HepG2 (cell line): Measurements from ENCODE around the gene FXN. TPM values are rescaled to one million over a fixed set of nuclear protein-coding genes. Genes with fewer than 3 reads are reported as not detected.

ENCODE experiments used
- ARID2 ChIP-seq: sonication (generic); formaldehyde crosslinking; IDR thresholded peaks from 2 replicates; pipeline ENCODE4 v1.8.1; 2022; ENCODE audit warnings: mild to moderate bottlenecking, missing genetic modification reagents, borderline replicate concordance
- FIP1L1 ChIP-seq: fragments of 200-400 bp; formaldehyde crosslinking; IDR thresholded peaks from 2 replicates; pipeline ENCODE4 v1.6.1; 2018; ENCODE audit warnings: low read depth, mild to moderate bottlenecking, low read length, moderate library complexity, borderline replicate concordance; ENCODE audit not compliant: insufficient read depth
- HES4 ChIP-seq: sonication (generic); formaldehyde crosslinking; IDR thresholded peaks from 2 replicates; pipeline ENCODE4 v1.9.0; 2021; ENCODE audit warnings: mild to moderate bottlenecking, missing genetic modification reagents, borderline replicate concordance
- HIVEP1 ChIP-seq: sonication (generic); formaldehyde crosslinking; IDR thresholded peaks from 2 replicates; pipeline ENCODE4 v1.4.0; 2020; ENCODE audit warnings: mild to moderate bottlenecking, missing genetic modification reagents
- HNRNPL ChIP-seq: fragments of 200-400 bp; formaldehyde crosslinking; IDR thresholded peaks from 2 replicates; pipeline ENCODE4 v1.6.1; 2017; ENCODE audit warnings: mild to moderate bottlenecking, low read depth, low read length
- HOXA3 ChIP-seq: sonication (generic); formaldehyde crosslinking; IDR thresholded peaks from 2 replicates; pipeline ENCODE4 v1.5.0; 2020; ENCODE audit warnings: missing genetic modification reagents
- KDM2A ChIP-seq: sonication (generic); formaldehyde crosslinking; IDR thresholded peaks from 2 replicates; pipeline ENCODE4 v1.4.0; 2020; ENCODE audit warnings: low read depth, missing genetic modification reagents, borderline replicate concordance
- KDM5B ChIP-seq: sonication (generic); formaldehyde crosslinking; IDR thresholded peaks from 2 replicates; pipeline ENCODE4 v1.4.0; 2020; ENCODE audit warnings: missing genetic modification reagents, mild to moderate bottlenecking, borderline replicate concordance
- LCORL ChIP-seq, 2 experiments: fragments of 450-650 bp in 1 of 2; sonication (generic) in 1 of 2; formaldehyde crosslinking in 1 of 2; IDR thresholded peaks; 2 replicates each; pipeline versions ENCODE4 v1.5.0 to v1.6.1; 2017 to 2020; ENCODE audit warnings: antibody characterized with exemption in 1 of 2, missing genetic modification reagents in 1 of 2
- NFKBIZ ChIP-seq: IDR thresholded peaks from 2 replicates; pipeline ENCODE4 v1.6.1; 2018; ENCODE audit warnings: missing genetic modification reagents, missing compliant biosample characterization
- RARA ChIP-seq: IDR thresholded peaks from 2 replicates; pipeline ENCODE4 v1.6.1; 2016; ENCODE audit warnings: missing genetic modification reagents, missing compliant biosample characterization
- RXRB ChIP-seq: IDR thresholded peaks from 2 replicates; pipeline ENCODE4 v1.6.1; 2016; ENCODE audit warnings: borderline replicate concordance, missing genetic modification reagents, missing compliant biosample characterization
- TSC22D2 ChIP-seq: sonication (generic); formaldehyde crosslinking; IDR thresholded peaks from 2 replicates; pipeline ENCODE4 v1.5.1; 2020; ENCODE audit warnings: missing genetic modification reagents, mild to moderate bottlenecking, borderline replicate concordance
- ZFP36L1 ChIP-seq: sonication (generic); formaldehyde crosslinking; IDR thresholded peaks from 2 replicates; pipeline ENCODE4 v1.8.0; 2022; ENCODE audit warnings: mild to moderate bottlenecking, missing genetic modification reagents, moderate library complexity
- ZFP62 ChIP-seq: sonication (generic); formaldehyde crosslinking; IDR thresholded peaks from 2 replicates; pipeline ENCODE4 v1.4.0; 2020; ENCODE audit warnings: missing genetic modification reagents
- ZNF121 ChIP-seq: sonication (generic); formaldehyde crosslinking; IDR thresholded peaks from 2 replicates; pipeline ENCODE4 v1.5.0; 2020; ENCODE audit warnings: mild to moderate bottlenecking, missing genetic modification reagents
- ZNF138 ChIP-seq: sonication (generic); formaldehyde crosslinking; IDR thresholded peaks from 2 replicates; pipeline ENCODE4 v1.5.0; 2020; ENCODE audit warnings: mild to moderate bottlenecking, low read depth, missing genetic modification reagents
- ZNF354B ChIP-seq: sonication (generic); formaldehyde crosslinking; IDR thresholded peaks from 2 replicates; pipeline ENCODE4 v1.8.0; 2022; ENCODE audit warnings: mild to moderate bottlenecking, missing genetic modification reagents
- ZNF644 ChIP-seq: IDR thresholded peaks from 2 replicates; pipeline ENCODE4 v1.6.1; 2016; ENCODE audit warnings: low read depth
- polyA plus RNA-seq, 8 experiments: library from polyadenylated mRNA; depleted of rRNA in 3 of 8; stranded (reverse) in 7 of 8; unstranded in 1 of 8; fragments of >200 nt; fragmentation: Illumina TruSeq in 4 of 8; extraction: Trizol in 4 of 8; gene quantifications; 2 replicates each; pipeline versions ENCODE4 v1.2.1 to v1.2.3, GENCODE V29; 2011 to 2016; ENCODE audit warnings: low read depth in 4 of 8, missing spikeins in 1 of 8, mixed read lengths in 1 of 8; ENCODE audit not compliant: insufficient read depth in 1 of 8
- total RNA-seq, 5 experiments: library from RNA; depleted of rRNA; stranded (reverse); fragments of >200 nt; fragmentation: Illumina TruSeq; extraction: Trizol; gene quantifications; 2 replicates each; pipeline ENCODE4 v1.2.3, GENCODE V29; 2016; ENCODE audit warnings: low read depth in 1 of 5
- TF ChIP-seq, protein P1 (sequence below): sonication (generic); formaldehyde crosslinking; IDR thresholded peaks from 2 replicates; pipeline ENCODE4 v1.8.0; 2022; ENCODE audit warnings: mild to moderate bottlenecking, missing genetic modification reagents, moderate library complexity
- TF ChIP-seq, protein P2 (sequence below): sonication (generic); formaldehyde crosslinking; IDR thresholded peaks from 2 replicates; pipeline ENCODE4 v1.4.0; 2020; ENCODE audit warnings: missing genetic modification reagents
- TF ChIP-seq, protein P3 (sequence below): IDR thresholded peaks from 2 replicates; pipeline ENCODE4 v1.6.1; 2012; ENCODE audit warnings: inconsistent platforms
- TF ChIP-seq, protein P4 (sequence below): sonication (generic); formaldehyde crosslinking; IDR thresholded peaks from 2 replicates; pipeline ENCODE4 v1.9.0; 2021; ENCODE audit warnings: missing genetic modification reagents, borderline replicate concordance

FXN gene
- total and polyA plus RNA-seq, 2 of the 13 experiments (the other 11 are each of a cell fraction or from before 2014, with no cell fraction given) = 24.1 to 26.0 TPM

DNA sequence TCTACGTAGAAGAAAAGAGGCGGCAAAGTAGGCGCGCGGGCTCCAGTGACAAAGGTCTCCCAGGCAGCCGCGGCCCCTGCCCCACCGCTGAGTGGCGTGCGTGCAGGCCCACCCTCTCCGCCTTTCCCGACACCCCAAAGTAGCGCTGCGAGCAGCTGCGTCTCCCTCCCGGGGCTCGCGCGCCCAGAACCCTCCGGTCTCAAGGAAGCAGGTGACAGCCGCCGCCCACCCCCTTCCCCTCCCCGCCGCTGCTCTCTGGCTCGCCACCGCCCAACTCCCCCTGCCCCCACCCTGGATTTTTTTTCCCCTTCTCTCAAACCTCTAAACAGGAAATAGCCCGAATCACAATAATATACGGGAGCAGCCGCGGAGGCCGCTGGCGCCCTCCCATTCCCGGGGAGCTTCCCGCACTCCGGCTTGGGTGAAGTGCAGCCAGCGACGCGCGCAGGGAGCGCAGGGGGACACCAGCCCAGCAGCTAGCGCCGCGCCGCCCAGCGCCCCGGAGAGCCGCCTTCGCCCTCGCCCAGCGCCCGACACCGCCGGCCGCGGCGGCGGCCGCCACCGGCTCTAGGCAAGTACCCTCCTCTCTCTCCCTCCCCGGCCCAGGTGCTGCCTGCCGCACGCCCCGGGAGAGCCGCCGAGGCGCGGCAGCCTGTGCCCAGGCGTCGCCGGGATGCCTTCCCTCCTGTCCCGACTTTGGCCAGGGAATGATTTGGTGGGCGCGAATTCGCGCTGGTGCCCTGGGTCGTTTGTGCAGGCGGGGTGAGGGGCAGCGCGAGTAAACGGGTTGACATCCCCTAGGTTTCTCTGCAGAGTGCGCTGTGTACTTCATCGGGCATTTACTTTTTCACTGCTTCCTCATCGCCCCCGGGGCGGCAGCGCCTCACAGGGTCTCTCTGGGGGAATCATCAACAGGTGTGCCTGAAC, 85.9 kb downstream of the FXN start (continued):
- TF ChIP-seq HIVEP1 (CRISPR knock-in tag) (no peak), NFKBIZ (CRISPR knock-in tag) (no peak), ZNF121 (CRISPR knock-in tag) (no peak), ZNF354B (CRISPR knock-in tag) (no peak), ZNF138 (CRISPR knock-in tag) (no peak; the same call in 1 of the 2 replicates), RXRB (CRISPR knock-in tag) (no peak), HOXA3 (0 out of 2 replicates have a peak, but pooled peaks have one; percentile 18), TSC22D2 (no peak), FIP1L1 (no peak), ZFP62 (0 out of 2 replicates have a peak, but pooled peaks have one; percentile 27), HNRNPL (0 out of 2 replicates have a peak, but pooled peaks have one; percentile 19), HES4 (no peak; the same call in 1 of the 2 replicates), LCORL (IDR thresholded peaks at IDR 0.05) (no peak), LCORL (CRISPR knock-in tag; IDR thresholded peaks at IDR 0.05) (no peak), ZFP36L1 (CRISPR knock-in tag) (no peak), ZNF644 (CRISPR knock-in tag) (no peak), KDM2A (CRISPR knock-in tag) (peak; percentile 20; the same call in 1 of the 2 replicates), KDM5B (CRISPR knock-in tag) (0 out of 2 replicates have a peak, but pooled peaks have one; percentile 7), RARA (CRISPR knock-in tag) (no peak), ARID2 (CRISPR knock-in tag) (peak; percentile 78; the same call in 1 of the 2 replicates)
- TF ChIP-seq, protein P1, sequence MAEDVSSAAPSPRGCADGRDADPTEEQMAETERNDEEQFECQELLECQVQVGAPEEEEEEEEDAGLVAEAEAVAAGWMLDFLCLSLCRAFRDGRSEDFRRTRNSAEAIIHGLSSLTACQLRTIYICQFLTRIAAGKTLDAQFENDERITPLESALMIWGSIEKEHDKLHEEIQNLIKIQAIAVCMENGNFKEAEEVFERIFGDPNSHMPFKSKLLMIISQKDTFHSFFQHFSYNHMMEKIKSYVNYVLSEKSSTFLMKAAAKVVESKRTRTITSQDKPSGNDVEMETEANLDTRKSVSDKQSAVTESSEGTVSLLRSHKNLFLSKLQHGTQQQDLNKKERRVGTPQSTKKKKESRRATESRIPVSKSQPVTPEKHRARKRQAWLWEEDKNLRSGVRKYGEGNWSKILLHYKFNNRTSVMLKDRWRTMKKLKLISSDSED (CRISPR knock-in tag) = no peak
- TF ChIP-seq, protein P2, sequence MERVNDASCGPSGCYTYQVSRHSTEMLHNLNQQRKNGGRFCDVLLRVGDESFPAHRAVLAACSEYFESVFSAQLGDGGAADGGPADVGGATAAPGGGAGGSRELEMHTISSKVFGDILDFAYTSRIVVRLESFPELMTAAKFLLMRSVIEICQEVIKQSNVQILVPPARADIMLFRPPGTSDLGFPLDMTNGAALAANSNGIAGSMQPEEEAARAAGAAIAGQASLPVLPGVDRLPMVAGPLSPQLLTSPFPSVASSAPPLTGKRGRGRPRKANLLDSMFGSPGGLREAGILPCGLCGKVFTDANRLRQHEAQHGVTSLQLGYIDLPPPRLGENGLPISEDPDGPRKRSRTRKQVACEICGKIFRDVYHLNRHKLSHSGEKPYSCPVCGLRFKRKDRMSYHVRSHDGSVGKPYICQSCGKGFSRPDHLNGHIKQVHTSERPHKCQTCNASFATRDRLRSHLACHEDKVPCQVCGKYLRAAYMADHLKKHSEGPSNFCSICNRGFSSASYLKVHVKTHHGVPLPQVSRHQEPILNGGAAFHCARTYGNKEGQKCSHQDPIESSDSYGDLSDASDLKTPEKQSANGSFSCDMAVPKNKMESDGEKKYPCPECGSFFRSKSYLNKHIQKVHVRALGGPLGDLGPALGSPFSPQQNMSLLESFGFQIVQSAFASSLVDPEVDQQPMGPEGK = no peak
- TF ChIP-seq, protein P3, sequence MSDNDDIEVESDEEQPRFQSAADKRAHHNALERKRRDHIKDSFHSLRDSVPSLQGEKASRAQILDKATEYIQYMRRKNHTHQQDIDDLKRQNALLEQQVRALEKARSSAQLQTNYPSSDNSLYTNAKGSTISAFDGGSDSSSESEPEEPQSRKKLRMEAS = peak; percentile 48; the same call in 1 of the 2 replicates
- TF ChIP-seq, protein P4, sequence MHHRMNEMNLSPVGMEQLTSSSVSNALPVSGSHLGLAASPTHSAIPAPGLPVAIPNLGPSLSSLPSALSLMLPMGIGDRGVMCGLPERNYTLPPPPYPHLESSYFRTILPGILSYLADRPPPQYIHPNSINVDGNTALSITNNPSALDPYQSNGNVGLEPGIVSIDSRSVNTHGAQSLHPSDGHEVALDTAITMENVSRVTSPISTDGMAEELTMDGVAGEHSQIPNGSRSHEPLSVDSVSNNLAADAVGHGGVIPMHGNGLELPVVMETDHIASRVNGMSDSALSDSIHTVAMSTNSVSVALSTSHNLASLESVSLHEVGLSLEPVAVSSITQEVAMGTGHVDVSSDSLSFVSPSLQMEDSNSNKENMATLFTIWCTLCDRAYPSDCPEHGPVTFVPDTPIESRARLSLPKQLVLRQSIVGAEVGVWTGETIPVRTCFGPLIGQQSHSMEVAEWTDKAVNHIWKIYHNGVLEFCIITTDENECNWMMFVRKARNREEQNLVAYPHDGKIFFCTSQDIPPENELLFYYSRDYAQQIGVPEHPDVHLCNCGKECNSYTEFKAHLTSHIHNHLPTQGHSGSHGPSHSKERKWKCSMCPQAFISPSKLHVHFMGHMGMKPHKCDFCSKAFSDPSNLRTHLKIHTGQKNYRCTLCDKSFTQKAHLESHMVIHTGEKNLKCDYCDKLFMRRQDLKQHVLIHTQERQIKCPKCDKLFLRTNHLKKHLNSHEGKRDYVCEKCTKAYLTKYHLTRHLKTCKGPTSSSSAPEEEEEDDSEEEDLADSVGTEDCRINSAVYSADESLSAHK (CRISPR knock-in tag) = no peak
